SU-DHL-6 (cell line): Measurements from ENCODE around the gene ZNF662.

Experiments
- H2AFZ ChIP-seq: fragments of 200-600 bp; sonication (generic); 2 replicates; pipeline ENCODE4 v1.6.1; 2014; ENCODE audit warnings: low read depth, mild to moderate bottlenecking, moderate library complexity, mixed read lengths, antibody characterized with exemption, low read length; ENCODE audit not compliant: severe bottlenecking
- H3F3A ChIP-seq: fragments of 200-600 bp; shearing (Covaris generic); 2 replicates; pipeline ENCODE4 v1.6.0; 2016; ENCODE audit warnings: antibody characterized with exemption, mild to moderate bottlenecking; ENCODE audit not compliant: insufficient read depth
- H3K27ac ChIP-seq: fragments of 200-600 bp; sonication (generic); 2 replicates; pipeline ENCODE4 v1.5.1; 2016; ENCODE audit warnings: low read depth, mild to moderate bottlenecking, low read length, moderate library complexity, mixed read lengths
- H3K27me3 ChIP-seq: fragments of 200-600 bp; sonication (generic), shearing (Covaris generic); 2 replicates; pipeline ENCODE4 v1.6.0; 2014; ENCODE audit warnings: mild to moderate bottlenecking, low read length
- H3K36me3 ChIP-seq: fragments of 200-600 bp; sonication (generic); 2 replicates; pipeline ENCODE4 v1.6.1; 2014; ENCODE audit warnings: mild to moderate bottlenecking, low read length, mixed read lengths
- H3K4me2 ChIP-seq: fragments of 300-600, 200-600 bp; shearing (Covaris generic), sonication (generic); 2 replicates; pipeline ENCODE4 v1.6.0; 2014; ENCODE audit warnings: low read length, low read depth, mild to moderate bottlenecking; ENCODE audit not compliant: poor library complexity, severe bottlenecking
- H3K4me3 ChIP-seq: fragments of 200-600 bp; sonication (generic); 2 replicates; pipeline ENCODE4 v1.5.1; 2014; ENCODE audit warnings: antibody characterized with exemption, low read length, mild to moderate bottlenecking, mixed read lengths; ENCODE audit not compliant: insufficient read depth, poor library complexity, severe bottlenecking
- H3K79me2 ChIP-seq: fragments of 200-600 bp; sonication (generic); 2 replicates; pipeline ENCODE4 v1.6.1; 2014; ENCODE audit warnings: mild to moderate bottlenecking, low read length, moderate library complexity; ENCODE audit not compliant: insufficient read depth
- H3K9ac ChIP-seq: fragments of 200-600 bp; sonication (generic); 2 replicates; pipeline ENCODE4 v1.7.0; 2014; ENCODE audit warnings: mild to moderate bottlenecking, low read length
- H3K9me2 ChIP-seq: fragments of 200-600 bp; sonication (generic); replicated peaks from 2 replicates; pipeline ENCODE4 v1.6.1; 2014; ENCODE audit warnings: low read length; ENCODE audit not compliant: insufficient read depth
- H3K9me3 ChIP-seq: fragments of 200-600 bp; sonication (generic); 2 replicates; pipeline ENCODE4 v1.6.1; 2014; ENCODE audit warnings: low read length, mixed read lengths; ENCODE audit not compliant: insufficient read depth
- H4K20me1 ChIP-seq: fragments of 200-600 bp; sonication (generic); 2 replicates; pipeline ENCODE4 v1.6.1; 2014; ENCODE audit warnings: low read depth, mild to moderate bottlenecking, antibody characterized with exemption, low read length, moderate library complexity, mixed read lengths
- EZH2phosphoT487 ChIP-seq: fragments of 200-600 bp; sonication (generic), shearing (Covaris generic); conservative IDR thresholded peaks from 2 replicates; pipeline ENCODE4 v1.6.1; 2018; ENCODE audit warnings: mild to moderate bottlenecking, antibody characterized with exemption, low read length, moderate library complexity, mixed read lengths
- TF ChIP-seq, protein P1 (sequence below): fragments of 200-600 bp; sonication (generic); IDR thresholded peaks from one replicate; pipeline ENCODE4 v1.5.1; 2017; ENCODE audit warnings: antibody characterized with exemption, mild to moderate bottlenecking, low read length, moderate library complexity; ENCODE audit not compliant: insufficient read depth, poor library complexity, severe bottlenecking

The ZNF662 gene

DNA sequence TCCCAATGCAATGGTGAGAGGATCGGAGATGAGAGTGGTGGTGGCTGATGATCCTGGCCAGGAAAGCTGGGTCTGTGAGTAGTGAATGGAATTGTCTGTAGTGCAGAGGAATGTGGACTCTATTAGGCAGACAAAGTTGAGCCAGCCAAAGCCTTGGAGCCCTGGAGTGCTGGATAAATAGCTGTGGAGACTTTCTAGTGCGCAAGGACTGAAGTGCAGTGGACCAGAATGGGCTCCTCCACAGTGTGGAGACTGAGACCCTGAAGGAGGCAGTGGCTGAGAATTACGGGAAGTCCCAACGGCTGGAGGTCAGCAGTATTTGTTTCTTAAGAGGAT lies 874 bp downstream of the ZNF662 start:
- Histone ChIP-seq H3K79me2 (no peaks in the 10 kb centered on the region), H2AFZ (no peak overlapping the region), H4K20me1 (no peaks in the 10 kb centered on the region), H3K9me3 (no peaks in the 10 kb centered on the region), H3K27ac (no peak overlapping the region), H3K4me2 (no peak overlapping the region), H3K9me2 (no peaks in the 10 kb centered on the region), H3K4me3 (no peak overlapping the region), H3K9ac (no peak overlapping the region), H3K36me3 (no peaks in the 10 kb centered on the region), H3K27me3 (no peaks in the 10 kb centered on the region), H3F3A (no peaks in the 10 kb centered on the region)
- TF ChIP-seq EZH2phosphoT487 = no peak
- TF ChIP-seq, protein P1, sequence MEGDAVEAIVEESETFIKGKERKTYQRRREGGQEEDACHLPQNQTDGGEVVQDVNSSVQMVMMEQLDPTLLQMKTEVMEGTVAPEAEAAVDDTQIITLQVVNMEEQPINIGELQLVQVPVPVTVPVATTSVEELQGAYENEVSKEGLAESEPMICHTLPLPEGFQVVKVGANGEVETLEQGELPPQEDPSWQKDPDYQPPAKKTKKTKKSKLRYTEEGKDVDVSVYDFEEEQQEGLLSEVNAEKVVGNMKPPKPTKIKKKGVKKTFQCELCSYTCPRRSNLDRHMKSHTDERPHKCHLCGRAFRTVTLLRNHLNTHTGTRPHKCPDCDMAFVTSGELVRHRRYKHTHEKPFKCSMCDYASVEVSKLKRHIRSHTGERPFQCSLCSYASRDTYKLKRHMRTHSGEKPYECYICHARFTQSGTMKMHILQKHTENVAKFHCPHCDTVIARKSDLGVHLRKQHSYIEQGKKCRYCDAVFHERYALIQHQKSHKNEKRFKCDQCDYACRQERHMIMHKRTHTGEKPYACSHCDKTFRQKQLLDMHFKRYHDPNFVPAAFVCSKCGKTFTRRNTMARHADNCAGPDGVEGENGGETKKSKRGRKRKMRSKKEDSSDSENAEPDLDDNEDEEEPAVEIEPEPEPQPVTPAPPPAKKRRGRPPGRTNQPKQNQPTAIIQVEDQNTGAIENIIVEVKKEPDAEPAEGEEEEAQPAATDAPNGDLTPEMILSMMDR = no peak

DNA sequence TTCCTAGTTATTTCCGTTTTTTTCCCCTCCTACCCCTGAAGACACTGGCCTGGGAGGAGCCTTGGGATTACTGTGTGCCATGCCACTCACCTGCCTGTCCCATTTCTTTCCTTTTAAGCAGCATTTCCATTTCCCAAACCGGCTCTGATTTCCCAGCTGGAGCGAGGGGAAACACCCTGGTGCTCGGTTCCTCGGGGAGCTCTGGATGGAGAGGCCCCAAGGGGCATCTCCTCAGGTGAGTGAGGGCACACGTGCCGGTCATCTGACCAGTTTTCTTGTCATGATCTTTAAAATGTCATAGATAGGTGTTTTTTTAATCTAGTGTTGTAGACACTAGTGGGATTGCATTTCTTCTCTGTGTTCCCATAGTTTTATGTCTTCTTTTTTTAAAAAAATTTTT lies 2.7 kb downstream of the ZNF662 start:
- TF ChIP-seq, protein P1 = no peak
- TF ChIP-seq EZH2phosphoT487 = no peak
- H3K9me3 ChIP-seq = no peaks in the 10 kb centered on the region
- H3K9ac ChIP-seq = no peak overlapping the region
- H2AFZ ChIP-seq = no peak overlapping the region
- no peaks in the 10 kb centered on the region for H3K27me3 ChIP-seq
- H3K36me3 ChIP-seq = no peaks in the 10 kb centered on the region
- H3K4me2 ChIP-seq = no peak overlapping the region
- no peaks in the 10 kb centered on the region for H4K20me1 ChIP-seq
- no peak overlapping the region for H3K27ac ChIP-seq
- no peaks in the 10 kb centered on the region for H3F3A ChIP-seq
- no peaks in the 10 kb centered on the region for H3K9me2 ChIP-seq
- H3K4me3 ChIP-seq = no peak overlapping the region
- H3K79me2 ChIP-seq = no peaks in the 10 kb centered on the region

DNA sequence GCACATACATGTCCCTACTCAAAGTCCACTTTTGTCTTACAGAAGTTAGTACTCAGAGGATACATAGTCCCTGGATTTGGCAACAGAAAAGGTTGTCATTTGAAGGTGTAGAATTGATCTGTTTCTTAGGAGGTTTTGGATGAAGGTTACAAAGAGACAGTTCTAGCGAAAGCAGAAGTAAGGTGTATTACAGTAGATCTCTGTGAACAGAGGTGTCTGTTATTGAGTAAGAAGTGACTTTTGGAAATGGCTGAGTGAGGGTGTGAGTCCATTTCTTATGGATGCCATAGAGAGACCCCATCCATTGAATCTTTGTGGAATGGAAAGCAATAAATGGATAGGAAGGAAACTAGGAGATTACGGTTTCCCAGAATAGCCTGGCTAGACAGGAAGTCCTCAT lies 5.6 kb downstream of the ZNF662 start:
- Histone ChIP-seq H3F3A (no peaks in the 10 kb centered on the region), H3K27me3 (no peaks in the 10 kb centered on the region), H3K9me2 (no peaks in the 10 kb centered on the region), H3K27ac (no peak overlapping the region), H3K4me2 (no peak overlapping the region), H2AFZ (no peak overlapping the region), H3K79me2 (no peaks in the 10 kb centered on the region), H3K9me3 (peaks cover 14% of the 10 kb centered on the region; the same call in 1 of the 2 replicates), H3K4me3 (no peak overlapping the region), H3K36me3 (no peaks in the 10 kb centered on the region), H3K9ac (no peak overlapping the region), H4K20me1 (no peaks in the 10 kb centered on the region)
- no peak for TF ChIP-seq EZH2phosphoT487
- TF ChIP-seq, protein P1 = no peak
